CD4-positive, alpha-beta T cell treated with Interferon alpha-2 for 1 hour (primary cell): ENCODE measurements around the gene MYH13.
"Not testable (repeated sequence)": the region's sequence is repeated elsewhere in the genome, so short reads cannot be mapped to it uniquely, and the experiment has no call there.

Experiments
- DNase-seq, 2 donors: peaks; one replicate each; pipeline ENCODE4 v3.0.0-alpha.2; 2020 to 2022

Gene MYH13

GRCh38 chr17:10295728-10296343 lies 77.0 kb downstream of the MYH13 start:
- peak; percentile 15 to 24 for DNase-seq

- DNase-seq: no peak
These were observed 78.6 kb downstream of the MYH13 start for GRCh38 chr17:10294180-10294579.

- no peak for DNase-seq
These were observed 80.5 kb downstream of the MYH13 start for GRCh38 chr17:10292057-10292937.

GRCh38 chr17:10291576-10291975 lies 81.2 kb downstream of the MYH13 start:
- DNase-seq: not testable (repeated sequence)

GRCh38 chr17:10290041-10290440 lies 82.8 kb downstream of the MYH13 start:
- no peak for DNase-seq

- DNase-seq: no peak
These were observed 86.5 kb downstream of the MYH13 start for GRCh38 chr17:10286324-10286723.

- DNase-seq: no peak
These were observed 86.9 kb downstream of the MYH13 start for GRCh38 chr17:10285896-10286295.

- no peak for DNase-seq
These were observed 92.7 kb downstream of the MYH13 start for GRCh38 chr17:10280068-10280467.

- DNase-seq: no peak
These were observed 94.6 kb downstream of the MYH13 start for GRCh38 chr17:10278218-10278617.

GRCh38 chr17:10276436-10276835 lies 96.4 kb downstream of the MYH13 start:
- no peak for DNase-seq

GRCh38 chr17:10275418-10275817 lies 97.4 kb downstream of the MYH13 start:
- DNase-seq: no peak

- no peak for DNase-seq
These were observed 101.7 kb downstream of the MYH13 start for GRCh38 chr17:10271106-10271562.

- no peak for DNase-seq
These were observed 102.5 kb downstream of the MYH13 start for GRCh38 chr17:10270258-10270657.

GRCh38 chr17:10268005-10268404 lies 104.8 kb downstream of the MYH13 start:
- no peak for DNase-seq

GRCh38 chr17:10266296-10266876 lies 106.4 kb downstream of the MYH13 start:
- DNase-seq: no peak

- no peak for DNase-seq
These were observed 107.6 kb downstream of the MYH13 start for GRCh38 chr17:10265100-10265810.

- no peak for DNase-seq
These were observed 108.8 kb downstream of the MYH13 start for GRCh38 chr17:10264051-10264450.

GRCh38 chr17:10262451-10262850 lies 110.4 kb downstream of the MYH13 start:
- DNase-seq: no peak

GRCh38 chr17:10261098-10261497 lies 111.7 kb downstream of the MYH13 start:
- no peak for DNase-seq

GRCh38 chr17:10251212-10251948 lies 121.4 kb downstream of the MYH13 start:
- no peak for DNase-seq
